Activated CD4-positive, alpha-beta T cell treated with anti-CD3 and anti-CD28 coated beads, Interleukin-2, amount 50 U/mL, for 1 hour (primary cell): ENCODE measurements around the gene TDP2.

Source experiments
- DNase-seq: peaks from one replicate; pipeline ENCODE4 v3.0.0-alpha.2; 2020

TDP2 gene, protein sequence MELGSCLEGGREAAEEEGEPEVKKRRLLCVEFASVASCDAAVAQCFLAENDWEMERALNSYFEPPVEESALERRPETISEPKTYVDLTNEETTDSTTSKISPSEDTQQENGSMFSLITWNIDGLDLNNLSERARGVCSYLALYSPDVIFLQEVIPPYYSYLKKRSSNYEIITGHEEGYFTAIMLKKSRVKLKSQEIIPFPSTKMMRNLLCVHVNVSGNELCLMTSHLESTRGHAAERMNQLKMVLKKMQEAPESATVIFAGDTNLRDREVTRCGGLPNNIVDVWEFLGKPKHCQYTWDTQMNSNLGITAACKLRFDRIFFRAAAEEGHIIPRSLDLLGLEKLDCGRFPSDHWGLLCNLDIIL

DNA sequence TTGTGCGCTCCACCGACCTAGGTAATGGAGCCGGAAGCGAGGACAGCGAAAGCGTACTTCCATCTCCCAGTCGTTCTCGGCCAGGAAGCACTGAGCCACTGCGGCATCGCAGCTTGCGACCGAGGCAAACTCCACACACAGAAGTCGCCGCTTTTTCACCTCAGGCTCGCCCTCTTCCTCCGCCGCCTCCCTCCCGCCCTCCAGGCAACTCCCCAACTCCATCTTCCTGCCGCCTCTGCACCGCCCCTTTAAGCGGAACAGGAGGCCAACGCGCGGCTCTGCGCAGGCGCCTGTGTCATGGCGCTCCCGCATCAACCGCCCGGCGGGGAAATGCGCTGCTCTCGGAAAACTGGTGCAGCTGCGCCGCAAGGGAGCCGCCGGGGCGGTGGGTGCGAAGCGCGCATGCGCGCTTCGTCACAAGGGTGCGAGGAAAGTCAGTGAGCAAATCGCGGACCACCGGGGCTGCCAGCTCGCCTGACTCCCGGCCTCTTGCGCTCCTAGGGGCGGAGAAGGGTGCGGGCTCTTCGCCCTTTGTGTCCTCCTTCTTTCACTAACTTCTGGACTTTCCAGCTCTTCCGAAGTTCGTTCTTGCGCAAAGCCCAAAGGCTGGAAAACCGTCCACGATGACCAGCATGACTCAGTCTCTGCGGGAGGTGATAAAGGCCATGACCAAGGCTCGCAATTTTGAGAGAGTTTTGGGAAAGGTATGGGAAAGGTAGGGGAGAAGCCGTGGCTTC lies at the start of gene TDP2, which contains the start of gene ACOT13:
Gene TDP2 (minus strand): TSS at position 259 of the 737 bp plus-strand sequence. CDS start 37 bp downstream, at position 222.
Gene ACOT13 (plus strand): TSS at position 437 of the 737 bp plus-strand sequence. CDS start 187 bp downstream, at position 624.
- DNase-seq = peak; percentile 95

DNA sequence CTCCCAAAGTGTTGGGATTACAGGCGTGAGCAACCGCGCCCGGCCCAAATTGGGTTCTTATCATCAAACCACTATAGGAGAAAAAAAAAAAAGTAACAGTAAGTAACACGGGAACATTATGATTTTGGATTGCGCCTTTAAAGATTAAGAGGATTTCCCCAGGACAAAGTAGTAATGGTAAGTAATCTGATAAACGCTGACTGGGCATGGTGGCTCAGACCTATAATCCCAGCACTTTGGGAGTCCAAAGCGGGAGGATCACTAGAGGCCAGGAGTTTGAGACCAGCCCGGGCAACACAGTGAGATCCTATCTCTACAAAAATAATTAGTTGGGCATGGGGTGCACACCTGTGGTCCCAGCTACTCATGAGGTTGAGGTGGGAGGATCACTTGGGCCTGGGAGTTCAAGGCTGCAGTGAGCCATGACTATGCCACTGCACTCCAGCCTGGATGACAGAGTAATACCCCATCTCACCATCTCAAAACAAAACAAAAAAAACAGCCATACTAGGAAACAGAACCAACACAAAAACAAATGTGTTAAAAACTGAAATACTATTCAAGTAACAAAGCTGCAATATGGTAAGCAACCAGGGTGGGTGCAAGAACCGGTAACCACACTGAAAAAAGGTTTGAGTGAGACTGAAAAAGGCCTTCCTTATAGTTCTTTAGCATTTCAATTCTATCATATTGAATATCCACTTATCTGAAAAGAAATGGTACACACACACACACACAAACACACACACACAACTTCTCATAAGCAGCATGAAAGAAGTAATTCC lies 44.0 kb upstream of the TDP2 start:
- DNase-seq = no peak

DNA sequence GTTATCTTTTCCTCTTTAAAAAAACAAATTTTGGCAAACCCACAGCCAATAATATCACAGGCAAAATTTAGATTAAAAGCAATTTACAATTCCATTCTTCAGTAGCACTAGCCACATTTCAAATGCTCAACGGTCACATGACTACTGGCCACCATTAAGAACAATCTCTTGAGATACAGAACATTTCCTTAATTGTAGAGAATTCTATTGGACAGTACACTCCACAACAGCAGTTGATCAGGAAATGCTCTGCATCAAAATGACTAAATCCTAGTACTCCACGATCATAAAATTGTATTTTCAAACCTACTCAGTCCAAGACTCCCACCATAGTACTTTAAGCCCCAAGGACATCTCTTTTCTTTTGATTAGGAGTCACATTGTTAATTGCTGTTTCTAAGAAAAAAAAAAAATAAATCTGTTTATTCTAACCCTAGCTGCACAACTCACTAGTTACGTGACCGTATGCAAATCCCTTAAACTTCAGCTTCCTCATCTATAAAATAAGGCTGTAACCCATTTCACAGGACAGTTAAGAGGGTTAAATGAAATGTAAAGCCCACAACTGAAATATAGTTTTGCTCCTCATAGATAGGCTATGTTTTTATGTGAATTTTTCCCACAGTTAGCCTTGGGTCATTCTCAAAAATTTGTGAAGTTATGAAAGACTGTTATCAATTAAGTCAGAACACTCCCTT lies 42.5 kb upstream of the TDP2 start:
- no peak for DNase-seq

DNA sequence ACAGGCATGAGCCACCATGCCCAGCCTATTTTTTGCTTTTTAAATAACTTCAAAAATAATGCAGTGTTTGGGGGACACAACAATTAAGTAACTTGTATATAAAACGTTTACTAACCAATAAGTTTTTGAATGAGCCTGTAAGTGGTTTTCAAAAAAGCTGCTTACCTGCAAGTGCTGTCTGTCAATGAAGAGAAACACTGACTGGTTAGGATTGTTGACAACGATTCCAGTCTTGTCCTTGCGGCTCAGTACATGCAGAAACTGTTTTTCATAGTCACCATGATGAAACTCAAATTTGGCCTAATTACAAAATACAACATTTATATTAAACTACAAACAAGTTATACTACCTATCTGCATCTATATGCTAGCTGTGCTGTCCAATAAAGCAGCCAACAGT lies 41.9 kb upstream of the TDP2 start:
- DNase-seq = no peak

DNA sequence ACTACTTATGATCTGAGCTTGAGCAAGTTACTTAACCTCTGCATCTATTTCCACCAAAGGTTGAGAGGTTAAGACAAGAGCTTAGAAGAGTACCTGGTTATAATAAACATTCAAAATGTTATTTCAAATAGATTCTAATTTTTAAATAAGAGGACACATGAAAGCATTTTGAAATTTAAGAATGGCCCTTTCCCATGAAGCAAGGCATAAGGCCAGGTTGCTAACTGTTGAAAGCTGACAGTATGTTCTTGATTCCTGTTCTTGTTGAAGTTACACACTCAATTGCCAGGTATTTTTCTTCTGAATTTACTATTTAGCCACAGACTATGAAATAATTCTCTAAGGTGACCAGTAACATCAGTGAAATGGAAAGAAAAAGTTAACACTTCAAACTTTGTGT lies 37.8 kb upstream of the TDP2 start:
- DNase-seq = no peak

DNA sequence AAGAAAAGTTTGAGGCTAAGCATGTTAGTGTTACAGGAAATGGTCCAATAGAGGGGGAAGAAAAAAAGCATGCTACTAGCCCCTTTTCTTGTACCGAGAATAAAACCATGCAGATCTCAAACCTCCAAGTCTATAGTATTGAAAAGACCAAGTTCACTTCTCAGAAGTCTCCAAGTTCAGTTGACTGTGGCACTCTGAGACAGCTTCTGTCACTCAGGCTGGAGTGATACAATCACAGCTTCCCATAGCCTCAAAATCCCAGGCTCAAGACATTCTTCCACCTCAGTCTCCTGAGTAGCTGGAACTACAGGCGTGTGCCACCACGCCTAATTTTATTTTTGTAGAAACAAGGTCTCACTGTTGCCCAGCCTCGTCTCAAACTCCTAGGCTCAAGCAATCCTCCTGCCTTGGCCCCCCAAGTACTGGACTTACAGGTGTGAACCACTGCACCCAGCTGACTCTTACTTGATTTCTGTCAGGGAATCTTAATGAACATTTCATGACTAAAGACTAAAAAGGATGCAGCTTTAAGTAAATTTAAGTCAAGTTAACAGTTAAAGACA lies 36.1 kb upstream of the TDP2 start:
- DNase-seq = no peak

DNA sequence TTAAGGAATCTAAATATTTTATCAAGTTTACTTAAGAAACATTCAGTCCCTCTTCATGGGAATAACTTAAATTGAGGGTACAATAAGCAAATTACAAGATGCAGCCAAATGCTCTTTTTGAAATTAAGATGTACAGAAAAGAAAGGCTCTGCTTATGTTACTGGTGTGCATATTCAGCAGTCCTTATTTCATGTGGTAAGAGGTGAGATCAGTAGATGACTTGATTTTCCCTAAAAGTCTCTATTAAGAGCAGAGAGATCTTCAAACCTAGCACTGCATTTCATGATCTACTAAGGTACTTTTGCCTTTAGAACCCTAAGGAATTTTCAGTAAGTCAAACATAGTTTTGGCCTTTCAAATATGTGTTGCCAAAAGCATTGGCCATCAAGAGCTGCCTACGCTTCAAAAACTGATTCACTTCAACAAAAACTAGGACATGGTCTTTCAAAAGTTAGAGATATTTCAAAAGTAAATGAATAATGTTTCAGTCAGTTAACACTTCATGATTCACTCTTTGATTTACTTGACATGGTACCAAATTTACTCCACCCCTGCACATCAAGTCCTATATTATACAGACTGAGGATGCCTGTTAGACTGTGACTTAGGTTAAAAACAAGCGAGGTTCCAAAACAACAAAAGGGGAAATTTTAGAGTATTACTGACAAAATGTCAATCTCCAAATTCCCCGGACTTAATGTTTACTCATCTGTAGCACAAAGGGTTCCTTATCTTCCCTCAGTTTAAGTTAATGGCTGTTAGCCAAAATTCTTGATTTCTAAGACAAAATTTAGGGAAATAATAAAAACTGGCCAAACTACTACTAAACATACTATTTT lies 33.0 kb upstream of the TDP2 start:
- no peak for DNase-seq

DNA sequence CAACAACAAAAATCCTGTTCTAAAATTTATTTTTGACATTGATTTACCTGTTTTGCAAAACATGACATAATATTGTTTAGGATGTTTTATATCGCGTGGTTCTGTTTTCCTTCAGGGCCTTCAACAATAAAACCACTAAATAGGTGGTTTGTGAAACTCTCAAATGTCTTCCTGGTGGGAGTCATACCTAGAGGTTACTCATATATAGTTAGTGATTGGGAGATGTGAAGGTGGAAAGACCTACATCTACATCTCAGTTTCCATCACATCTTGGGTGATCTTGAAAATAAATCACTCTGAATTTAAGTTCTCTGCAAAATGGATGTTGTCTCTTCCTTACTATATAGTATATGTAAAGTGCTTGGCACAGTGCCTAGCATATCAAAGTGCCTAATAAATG lies 29.4 kb upstream of the TDP2 start:
- no peak for DNase-seq

DNA sequence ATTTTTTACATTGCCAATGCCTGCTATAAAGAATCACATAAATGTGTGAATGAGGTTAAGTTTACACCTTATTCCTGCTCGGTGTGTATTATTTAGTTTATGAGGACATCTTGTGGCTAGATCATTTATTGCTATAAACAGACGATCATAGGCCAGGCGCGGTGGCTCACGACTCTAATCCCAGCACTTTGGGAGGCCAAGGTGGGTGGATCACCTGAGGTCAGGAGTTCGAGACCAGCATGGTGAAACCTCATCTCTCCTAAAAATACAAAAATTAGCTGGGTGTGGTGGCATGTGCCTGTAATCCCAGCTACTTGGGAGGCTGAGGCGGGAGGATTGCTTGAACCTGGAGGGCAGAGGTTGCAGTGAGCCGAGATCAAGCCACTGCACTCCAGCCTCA lies 28.9 kb upstream of the TDP2 start:
- peak; percentile 39 for DNase-seq

DNA sequence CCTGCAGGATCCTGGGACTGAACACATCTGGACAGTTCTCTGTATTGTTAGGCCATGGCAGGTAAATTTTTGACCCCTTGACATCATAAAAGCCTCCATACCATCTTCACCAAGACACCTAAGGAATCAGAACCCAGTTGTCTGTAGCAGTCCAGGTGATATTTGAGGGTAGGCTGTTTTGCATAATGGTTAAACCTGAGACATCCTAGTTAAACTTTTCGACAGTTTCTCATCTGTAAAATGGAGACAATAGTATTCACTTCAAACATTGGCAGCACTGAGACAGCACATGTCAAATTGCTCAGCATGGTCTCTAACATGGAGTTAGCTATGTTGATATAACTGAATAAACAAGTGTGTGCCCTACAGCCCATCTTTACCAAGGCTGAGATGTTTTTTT lies 27.5 kb upstream of the TDP2 start:
- no peak for DNase-seq

DNA sequence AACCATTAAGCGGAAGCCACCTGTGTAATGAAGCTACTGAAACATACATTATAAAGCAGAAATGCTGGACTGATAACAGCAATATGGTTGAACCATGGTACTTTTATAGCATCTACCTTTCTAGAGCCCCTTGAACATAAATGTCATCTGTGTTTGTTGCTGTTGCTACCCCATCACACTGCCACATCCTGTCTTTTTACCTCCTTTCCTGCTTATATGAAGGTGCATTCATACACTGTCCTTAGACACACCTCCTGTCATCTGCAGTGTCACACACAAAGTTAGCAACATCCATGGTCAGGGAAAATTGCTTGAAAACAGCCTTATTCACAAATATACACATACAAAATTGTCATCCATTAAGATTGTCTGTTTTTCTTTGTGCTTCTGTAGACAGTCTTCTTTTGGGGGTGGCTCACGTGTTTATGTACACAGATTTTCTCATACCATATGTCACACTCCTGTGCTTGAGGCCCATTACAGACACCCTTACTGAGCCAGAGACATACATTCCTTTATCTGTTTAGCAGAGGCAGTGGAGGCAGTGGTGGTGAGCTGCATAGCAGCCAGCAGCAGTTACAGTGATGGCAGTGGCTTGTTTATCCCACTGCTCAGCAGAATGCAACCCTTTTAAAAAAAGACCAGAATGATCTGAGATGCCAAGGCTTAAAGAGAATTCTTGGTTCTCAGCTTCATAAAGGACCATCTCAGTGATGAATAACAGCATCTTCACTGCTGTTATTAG lies 26.3 kb upstream of the TDP2 start:
- no peak for DNase-seq

DNA sequence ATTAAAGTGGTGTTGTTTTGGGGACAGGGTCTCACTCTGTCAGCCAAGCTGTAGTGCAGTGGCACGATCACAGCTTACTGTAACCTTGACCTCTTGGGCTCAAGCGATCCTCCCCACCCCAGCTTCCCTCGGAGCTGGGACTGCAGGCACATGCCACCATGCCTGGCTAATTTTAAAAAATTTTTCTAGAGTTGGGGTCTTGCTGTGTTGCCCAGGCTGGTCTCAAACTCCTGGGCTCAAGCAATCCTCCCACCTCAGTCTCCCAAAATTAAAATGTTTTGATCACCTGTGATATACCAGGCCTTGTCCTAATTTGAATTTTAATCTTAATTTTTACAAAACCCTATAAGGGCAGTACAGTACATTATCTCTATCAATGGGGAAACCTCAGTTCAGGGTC lies 25.7 kb upstream of the TDP2 start:
- DNase-seq = no peak

DNA sequence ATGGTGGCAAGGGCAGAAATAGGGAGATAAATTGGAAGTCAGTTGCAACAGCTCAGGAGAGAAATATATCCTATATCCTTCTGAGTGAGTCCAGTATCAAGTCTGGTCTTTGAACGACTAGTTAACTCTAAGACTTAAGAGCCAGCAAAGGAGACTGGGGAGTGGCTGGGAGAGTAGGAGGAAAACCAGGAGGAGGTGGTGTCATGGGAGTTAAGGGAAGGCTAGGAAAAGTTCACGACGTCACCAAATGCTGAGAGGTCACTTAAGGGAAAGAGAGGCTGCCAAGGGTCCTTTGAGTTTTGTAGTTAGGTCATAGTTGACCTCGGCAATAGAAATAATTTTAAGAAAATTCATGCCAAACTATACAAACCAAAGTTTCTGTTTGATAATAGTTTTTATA lies 25.3 kb upstream of the TDP2 start:
- no peak for DNase-seq

DNA sequence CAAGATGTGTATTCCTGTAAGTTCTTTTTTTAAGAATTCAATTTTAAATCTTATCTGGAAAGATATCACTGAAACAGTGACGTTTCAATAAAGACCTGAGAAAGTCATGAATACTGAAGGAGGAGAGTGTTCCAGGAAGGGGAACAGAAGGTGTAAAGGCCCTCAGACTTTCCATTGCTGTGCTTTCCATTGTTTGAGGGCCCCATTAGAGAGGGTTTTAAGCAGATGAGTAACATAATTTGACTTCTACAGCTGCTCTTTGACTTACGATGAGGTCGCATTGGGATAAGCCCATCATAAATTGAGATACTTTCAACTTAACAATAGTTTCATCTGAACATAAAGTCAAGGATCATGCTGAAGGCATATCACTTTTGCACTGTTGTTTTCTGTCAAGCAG lies 24.9 kb upstream of the TDP2 start:
- no peak for DNase-seq

DNA sequence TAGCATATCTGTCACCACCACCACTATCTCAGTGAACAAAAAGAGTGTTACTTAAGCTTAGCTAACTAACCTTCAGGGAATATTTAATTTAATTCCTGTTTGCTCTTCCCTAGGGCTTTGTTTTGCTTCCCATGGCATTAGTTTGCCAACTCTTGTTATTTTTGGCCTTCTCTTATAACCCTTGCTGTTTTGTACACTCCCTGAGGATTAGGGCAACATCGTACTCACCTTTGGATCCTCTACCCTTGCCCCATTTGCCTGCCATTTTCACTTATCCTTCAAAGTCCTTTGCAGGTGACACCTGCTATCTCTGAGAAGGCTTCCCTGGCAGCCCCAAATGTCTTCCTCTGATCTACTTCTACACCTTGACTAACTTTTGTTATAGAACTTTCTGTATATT lies 23.9 kb upstream of the TDP2 start:
- no peak for DNase-seq

DNA sequence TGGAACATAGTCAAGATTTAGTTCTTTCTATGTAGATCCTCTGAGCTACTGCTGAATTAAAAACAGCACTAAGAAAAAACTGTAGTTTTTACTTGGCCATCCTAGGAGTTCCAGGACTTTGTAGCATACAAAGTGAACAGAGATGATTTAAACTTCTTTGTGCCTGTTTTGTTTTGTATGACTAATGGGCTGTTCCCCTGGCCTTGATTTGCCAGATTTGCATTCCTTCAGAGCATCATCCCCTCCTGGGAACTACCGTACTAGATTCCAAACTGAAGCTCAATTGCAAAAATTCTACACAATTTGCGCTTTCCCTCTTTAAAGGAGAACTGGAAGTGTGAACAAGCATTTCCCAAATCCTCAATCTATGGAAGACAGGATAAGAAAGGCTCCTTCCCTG lies 23.3 kb upstream of the TDP2 start:
- DNase-seq = no peak

DNA sequence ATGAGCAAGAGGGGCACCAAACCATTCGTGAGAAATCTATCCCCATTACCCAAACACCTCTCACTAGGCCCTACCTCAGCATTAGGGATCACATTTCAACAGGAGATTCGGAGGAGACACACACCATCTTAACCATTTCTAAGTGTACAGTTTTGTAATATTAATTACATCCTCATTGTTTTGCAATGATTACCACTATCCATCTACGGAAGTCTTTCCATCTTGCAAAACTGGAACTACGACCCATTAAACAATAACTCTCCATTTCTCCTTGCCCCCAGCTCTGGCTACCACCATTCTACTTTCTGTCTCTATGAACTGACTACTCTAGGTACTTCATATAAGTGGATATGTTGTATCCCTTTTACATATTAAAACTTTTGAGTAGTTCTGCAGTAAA lies 20.2 kb upstream of the TDP2 start:
- DNase-seq = no peak

DNA sequence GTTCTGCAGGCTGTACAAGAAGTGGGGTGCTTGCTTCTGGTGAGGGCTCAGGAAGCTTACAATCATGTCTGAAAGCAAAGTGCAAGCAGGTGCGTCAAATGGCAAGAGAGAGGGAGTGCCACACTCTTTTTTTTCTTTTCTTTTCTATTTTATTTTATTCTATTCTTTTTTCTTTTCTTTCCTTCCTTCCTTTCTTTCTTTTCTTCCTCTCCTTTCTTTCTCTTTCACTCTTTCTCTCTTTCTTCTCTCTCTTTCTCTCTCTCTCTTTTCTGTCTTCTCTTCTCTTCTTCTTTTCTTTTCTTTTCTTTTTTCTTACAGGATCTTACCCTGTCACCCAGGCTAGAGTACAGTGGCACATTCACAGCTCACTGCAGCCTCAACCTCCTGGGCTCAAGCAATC lies 19.7 kb upstream of the TDP2 start:
- DNase-seq = no peak

DNA sequence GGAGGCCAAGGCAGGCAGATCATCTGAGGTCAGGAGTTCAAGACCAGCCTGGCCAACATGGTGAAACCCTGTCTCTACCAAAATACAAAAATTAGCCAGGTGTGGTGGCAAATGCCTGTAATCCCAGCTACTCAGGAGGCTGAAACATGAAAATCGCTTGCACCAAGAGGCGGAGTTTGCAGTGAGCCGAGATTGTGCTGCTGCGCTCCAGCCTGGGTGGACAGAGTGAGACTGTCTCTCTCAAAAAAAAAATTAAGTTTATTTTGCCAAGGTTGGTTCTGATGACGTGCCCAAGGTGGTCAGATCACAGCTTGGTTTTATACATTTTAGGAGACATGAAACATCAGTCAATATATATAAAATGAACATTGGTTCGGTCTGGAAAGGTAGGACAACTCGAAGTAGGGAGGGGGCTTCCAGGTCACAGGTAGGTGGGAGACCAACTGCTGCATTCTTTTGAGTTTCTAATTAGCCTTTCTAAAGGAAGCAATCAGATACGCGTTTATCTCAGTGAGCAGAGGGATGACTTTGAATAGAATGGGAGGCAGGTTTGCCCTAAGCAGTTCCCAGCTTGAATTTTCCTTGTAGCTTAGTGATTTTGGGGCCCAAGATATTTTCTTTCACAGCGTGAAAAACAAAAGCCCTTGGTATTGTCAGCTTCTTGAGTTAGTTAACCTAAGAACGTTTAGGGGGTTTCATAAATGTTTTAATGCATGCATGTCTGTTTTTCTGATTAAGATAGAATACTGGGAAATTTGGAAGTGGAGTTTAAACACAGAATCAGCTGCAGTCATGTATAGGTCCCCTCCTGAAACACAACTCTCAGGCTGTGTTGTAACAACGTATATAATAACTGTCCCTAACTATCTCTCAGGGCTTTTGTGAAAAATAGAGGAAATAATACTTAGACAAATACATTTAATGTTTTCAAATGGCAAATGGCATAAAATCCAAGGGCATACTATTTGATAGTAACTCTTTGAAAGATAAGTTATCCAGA lies 16.9 kb upstream of the TDP2 start:
- DNase-seq = no peak

DNA sequence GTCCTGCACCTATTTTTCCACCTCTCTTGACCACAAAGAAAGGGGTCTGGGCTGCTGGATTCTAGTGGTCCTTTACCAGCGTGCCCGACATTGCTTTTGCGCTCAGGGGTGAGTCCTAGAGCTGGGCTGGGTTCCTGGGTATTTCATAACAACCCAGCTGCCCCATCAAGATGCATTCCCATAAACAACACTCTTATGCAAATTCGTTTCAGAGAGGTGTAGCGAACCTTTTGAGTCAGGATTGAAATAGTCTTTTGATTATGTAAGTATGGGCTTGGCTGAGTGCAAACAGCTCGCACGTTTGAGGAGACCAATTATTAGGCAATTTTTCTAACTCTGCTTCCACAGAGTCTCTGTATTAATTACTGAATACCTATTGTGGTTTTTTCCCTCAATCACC lies 13.9 kb upstream of the TDP2 start:
- DNase-seq = no peak
